HG02759 (cell line): Measurements from ENCODE around the gene PCBP1.
"Not testable (repeated sequence)": the region's sequence is repeated elsewhere in the genome, so short reads cannot be mapped to it uniquely, and the experiment has no call there.

Experiments
- ATAC-seq: cut with Tn5 transposase; IDR thresholded peaks from one replicate; pipeline ENCODE4 v1.9.1; 2021; ENCODE audit warnings: mild to moderate bottlenecking, moderate library complexity; ENCODE audit not compliant: unreplicated experiment

PCBP1 gene

DNA sequence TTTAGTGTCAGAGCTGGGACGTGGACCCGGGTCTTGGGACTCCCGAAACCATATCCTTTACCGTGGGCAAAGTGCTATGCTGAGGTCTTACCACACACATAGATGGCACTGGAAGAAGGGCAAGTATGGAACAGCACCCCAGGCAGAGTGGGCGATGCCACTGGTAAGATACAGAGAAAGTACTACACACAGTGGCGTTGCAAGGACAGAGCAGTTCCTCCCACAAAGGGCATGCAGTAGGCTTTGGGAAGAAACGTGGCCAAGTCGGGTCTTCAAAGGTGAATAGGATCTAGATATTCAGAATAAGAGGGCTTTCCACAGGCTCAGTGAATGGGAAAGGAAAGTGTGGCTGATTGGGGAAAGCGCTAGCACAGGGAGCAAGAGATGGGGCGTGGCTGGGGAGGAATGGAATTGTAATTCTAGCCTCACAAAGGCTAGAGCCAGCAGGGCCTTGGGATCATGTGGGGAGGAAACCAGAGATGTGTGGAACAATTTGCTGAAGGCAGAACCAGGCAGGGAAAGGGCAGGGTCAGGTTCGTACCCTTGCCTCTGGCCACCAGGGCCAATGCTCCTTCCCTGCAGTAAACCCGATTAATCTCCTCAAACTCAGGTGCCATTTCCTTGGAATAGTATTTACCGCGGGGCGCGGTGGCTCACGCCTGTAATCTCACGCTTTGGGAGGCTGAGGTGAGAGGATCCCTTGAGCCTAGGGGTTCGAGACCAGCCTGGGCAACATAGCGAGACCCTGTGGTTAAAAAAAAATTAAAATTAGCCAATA, 36.0 kb downstream of the PCBP1 start:
- ATAC-seq: no peak

DNA sequence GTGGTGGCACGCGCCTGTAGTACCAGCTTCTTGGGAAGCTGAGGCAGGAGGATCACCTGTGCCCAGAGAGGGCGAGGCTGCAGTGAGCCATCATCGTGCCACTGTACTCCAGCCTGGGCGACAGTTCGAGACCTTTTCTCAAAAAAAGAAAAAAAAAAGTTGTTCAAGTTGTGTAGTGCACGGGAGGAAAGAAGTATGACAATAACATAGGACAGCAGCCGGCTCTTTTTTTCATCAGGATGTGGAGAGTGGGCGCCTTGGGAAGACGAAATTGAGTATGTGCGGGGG, 36.5 kb downstream of the PCBP1 start:
- no peak for ATAC-seq

DNA sequence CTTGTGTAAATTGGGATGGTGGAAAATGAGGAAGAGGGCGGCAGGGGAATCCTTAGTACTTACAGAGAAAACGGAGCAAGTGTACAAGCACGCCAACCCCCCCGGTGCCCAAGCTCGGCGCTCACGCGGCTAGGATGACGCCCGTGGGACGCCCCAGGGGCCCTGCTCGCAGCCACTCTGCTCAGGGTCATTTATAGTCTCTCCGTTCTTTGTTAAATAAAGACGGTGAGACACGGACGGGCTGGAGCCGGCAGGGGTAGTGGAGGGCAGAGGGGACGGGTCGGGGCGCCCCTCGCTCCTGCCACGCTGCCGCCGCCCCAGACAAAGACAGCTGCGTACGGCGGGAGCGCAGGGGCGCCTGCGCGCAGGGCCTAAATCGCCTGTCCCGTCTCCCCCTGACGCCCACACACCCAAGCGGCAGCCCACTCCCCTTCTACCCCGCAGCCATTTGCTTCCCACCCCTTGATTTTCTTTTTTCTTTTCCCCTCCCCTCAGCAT, 37.8 kb downstream of the PCBP1 start:
- peak; percentile 35 for ATAC-seq

DNA sequence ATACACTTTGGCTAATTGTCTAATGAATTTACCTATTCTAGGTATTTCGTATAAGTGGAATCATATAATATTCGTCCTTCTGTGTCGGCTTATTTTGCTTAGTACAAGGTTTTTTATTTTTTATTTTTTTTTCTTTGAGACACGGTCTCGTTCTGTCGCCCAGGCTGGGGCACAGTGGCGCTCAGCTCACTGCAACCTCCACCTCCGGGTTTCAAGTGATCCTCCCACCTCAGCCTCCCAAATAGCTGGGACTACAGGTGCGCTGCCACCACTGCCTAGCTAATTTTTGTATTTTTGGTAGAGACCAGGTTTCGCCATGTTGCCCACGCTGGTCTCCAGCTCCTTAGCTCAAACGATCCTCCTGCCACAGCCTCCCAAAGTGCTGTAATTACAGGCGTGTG, 38.2 kb downstream of the PCBP1 start:
- ATAC-seq: no peak

DNA sequence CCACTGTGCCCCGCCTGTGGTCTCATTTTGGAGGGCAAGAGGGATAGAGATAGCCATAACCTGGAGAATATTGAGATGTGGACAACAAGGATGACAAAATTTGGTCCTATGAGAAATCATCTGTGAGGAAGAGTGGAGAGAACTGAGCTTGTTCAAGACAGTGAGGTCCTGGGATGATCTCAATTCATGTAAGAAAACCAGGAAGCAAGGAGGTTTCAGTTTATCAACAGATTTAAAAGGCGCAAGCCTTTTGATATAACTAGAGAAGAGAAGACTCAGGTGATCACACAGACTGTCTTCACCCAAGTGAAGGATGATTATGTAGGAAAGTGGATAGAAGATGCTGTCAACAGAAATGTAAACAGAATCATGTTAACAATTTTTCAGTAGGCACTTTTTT, 39.1 kb downstream of the PCBP1 start:
- ATAC-seq: no peak

DNA sequence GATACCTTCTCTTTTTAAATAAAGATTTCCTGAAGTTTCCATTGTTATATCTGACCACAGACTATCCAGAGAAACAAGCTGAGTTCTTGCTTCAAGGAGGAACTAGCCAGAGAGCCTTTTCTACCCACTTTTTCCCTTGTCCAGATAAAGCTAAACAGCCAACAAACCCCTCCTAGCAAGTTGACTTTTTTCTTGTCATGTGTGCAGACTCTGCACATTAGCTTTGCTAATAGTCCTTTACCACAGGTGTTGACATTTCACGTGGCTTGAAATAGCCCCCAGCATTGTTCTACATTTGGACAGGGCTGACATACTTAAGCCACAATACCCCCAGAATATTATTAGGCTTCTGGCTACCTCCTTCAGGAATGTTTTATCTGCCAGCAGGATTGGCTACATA, 40.7 kb downstream of the PCBP1 start:
- ATAC-seq: no peak

DNA sequence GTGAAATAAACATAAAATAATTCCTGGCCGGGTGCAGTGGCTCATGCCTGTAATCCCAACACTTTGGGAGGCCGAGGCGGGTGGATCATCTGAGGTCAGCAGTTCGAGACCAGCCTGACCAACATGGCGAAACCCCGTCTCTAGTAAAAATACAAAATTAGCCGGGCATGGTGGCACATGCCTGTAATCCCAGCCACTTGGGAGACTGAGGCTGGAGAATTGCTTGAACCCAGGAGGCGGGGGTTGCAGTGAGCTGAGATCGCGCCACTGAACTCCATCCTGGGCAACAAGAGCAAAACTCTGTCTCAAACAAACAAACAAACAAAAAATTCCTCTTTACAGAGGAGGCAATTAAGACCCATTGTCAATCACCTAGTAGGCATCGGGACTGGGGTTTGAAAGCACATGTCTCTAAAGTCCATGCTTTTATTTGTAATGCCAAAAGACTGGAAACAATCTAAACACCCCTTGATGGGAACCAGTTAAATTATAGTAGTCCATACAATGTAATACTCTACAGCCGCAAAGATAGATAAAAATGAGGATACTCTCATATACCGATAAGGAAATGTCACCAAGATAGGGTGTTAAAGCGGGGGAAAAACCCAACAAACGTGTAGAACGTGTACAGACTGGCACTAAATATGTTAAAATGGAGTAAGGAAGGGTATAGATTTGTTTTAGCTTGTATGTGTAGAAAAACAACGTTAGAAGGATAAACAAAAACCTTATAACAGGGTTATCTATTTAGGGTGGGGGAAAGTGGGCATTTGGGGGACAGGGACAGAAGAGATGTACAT, 44.3 kb downstream of the PCBP1 start:
- not testable (repeated sequence) for ATAC-seq

DNA sequence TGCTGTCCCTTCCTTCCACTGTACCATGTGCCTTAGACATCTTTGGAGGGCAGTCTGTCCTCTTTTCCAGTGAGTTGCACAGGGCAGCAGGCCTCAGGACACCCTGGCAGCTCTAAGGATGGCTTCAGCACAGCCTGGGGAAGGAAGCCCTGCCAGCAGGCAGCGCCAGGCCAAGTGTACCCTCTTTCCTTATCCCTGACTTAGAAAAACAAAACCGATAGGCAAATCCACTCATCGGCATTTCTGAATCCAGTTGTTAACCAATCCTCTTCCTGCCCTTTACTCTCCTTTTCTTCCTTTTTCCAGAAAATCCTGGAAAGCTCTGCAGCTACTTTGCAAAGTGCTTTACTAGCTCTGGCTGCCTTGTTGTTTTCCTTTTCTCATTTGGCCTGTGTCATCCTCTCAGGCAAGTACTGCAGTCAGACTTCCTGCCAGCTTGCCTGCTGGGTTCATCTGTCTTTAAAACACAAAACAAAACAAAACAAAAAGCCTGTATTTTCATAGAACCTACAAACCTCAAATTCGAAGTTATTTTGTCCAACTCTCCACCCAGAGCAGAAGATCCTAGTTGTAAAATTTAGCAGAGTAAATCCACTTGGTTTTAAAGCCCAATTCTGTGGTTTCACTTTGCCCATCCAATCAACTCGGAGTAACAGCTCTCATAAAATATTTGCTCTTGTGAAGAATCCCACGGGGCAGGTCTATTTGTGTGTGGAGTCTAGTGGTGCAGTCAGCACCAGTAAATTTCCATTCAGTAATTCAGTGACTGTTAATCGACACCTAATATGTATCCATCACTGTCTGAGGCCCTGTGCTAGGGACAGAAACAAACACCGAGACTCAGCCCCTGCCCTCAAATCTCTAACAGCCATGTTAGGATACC, 45.2 kb downstream of the PCBP1 start:
- ATAC-seq: peak; percentile 55

DNA sequence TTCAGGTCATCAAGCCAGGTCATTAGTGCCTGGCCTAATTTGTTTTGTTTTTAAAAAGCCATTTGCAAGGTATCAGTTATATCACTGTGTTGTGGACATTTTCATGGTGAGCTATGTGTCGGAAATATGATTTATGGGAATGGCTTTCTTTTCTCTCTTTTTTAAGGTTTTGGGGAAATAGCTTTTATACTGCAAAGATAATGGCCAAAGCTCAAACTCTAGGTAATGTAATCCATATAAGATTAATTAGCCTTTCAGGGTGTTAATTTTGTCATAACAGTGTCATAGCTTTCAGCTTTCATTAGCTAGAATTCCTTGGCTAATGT, 45.8 kb downstream of the PCBP1 start:
- no peak for ATAC-seq

DNA sequence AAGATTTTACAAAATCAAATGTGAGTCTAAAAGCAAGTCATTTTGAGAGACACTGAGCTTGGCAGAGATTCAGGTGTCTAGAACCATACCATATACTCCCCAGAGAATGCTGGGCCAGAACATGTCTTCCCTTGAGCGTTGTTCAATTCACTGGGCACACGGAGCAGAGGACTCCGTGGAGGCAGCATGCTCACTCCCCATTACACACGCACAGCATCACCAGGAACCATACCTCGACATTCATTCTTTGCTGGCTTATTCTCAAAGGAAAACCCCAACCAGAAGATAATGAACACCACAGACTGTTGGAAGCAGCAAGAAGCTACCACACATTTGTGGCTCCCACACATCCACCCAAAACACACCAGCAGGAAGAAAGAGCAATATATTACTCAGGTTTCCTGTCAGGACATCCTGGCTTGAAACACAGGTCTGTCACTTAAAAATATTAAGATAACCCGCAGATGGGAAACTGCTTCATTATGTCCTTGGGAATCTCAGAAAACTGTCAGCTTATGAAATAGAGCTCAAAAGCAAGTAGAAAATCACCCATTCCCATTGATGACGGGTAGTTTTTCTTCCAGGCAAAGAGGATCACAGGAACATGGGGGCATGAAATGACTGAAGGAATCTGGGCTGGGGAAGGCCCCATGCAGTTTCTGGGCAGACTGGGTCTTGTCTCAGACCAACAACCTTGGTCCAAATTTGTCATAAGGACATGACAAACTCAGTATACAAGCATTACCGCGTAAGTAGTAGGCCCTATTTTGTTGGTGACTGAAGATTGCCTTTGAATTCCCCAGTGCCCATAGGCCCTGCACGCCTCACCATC, 46.4 kb downstream of the PCBP1 start:
- peak; percentile 18 for ATAC-seq

DNA sequence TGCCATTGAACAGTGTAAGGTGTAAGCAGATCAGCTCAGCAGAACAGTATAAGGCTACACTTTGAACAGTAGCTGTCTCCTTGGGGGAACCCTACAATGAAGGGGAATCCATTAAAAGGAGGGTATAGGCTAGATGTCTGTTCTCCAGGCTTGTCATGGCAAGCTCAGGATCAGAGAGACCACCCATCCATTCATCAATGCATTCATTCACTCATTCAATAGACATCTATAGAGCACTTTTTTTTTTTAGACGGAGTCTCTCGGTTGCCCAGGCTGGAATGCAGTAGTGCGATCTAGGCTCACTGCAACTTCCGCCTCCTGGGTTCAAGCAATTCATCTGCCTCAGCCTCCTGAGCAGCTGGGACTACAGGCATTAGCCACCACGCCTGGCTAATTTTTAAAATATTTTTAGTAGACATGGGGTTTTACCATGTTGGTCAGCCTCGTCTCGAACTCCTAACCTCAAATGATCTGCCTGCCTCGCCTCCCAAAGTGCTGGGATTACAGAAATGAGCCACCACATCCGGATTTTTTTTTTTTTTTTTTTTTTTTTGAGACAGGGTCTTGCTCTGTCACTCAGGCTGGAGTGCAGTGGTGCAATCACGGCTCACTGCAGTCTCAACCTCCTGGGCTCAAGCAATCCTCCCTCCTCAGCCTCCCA, 47.2 kb downstream of the PCBP1 start:
- peak; percentile 35 for ATAC-seq
